PFSK-1 (cell line): ENCODE data around the gene TULP1.

ENCODE experiments used
- FOXP2 ChIP-seq: optimal IDR thresholded peaks from 2 replicates; pipeline ENCODE3; 2011; ENCODE audit warnings: borderline replicate concordance, control low read depth, inconsistent platforms; ENCODE audit not compliant: insufficient read depth; ENCODE audit errors: extremely low read length, extremely low read depth
- POLR2AphosphoS5 ChIP-seq: IDR thresholded peaks from 2 replicates; pipeline ENCODE4 v1.6.1; 2012; ENCODE audit warnings: low read depth, mild to moderate bottlenecking, control low read depth, low read length, moderate library complexity
- REST ChIP-seq, 2 experiments: IDR thresholded peaks; 2 replicates each; pipeline versions ENCODE4 v1.6.1 to v1.8.0; 2011 to 2012; ENCODE audit warnings: low read depth in 2 of 2, low read length in 2 of 2, control low read depth in 1 of 2, inconsistent platforms in 1 of 2, mild to moderate bottlenecking in 1 of 2, moderate library complexity in 1 of 2; ENCODE audit not compliant: insufficient read depth in 1 of 2
- SIN3A ChIP-seq: IDR thresholded peaks from 2 replicates; pipeline ENCODE4 v1.6.1; 2012; ENCODE audit warnings: mild to moderate bottlenecking, low read length, moderate library complexity, borderline replicate concordance; ENCODE audit not compliant: insufficient read depth
- TAF1 ChIP-seq: IDR thresholded peaks from 2 replicates; pipeline ENCODE4 v1.6.1; 2012; ENCODE audit warnings: low read length, control low read depth, borderline replicate concordance; ENCODE audit not compliant: insufficient read depth

TULP1 gene

GRCh38 chr6:35554811-35555210, 42.1 kb upstream of the TULP1 start:
- TF ChIP-seq REST (IDR thresholded peaks at IDR 0.05; ENCODE audit: insufficient read depth in 1 of 2, low read depth in 2 of 2, low read length in 2 of 2) (no peak), TAF1 (no peak), SIN3A (no peak), POLR2AphosphoS5 (no peak), FOXP2 (no peak)

- TF ChIP-seq POLR2AphosphoS5 (no peak), REST (IDR thresholded peaks at IDR 0.05; ENCODE audit: insufficient read depth in 1 of 2, low read depth in 2 of 2, low read length in 2 of 2) (no peak), SIN3A (no peak), TAF1 (no peak), FOXP2 (no peak)
Observed at GRCh38 chr6:35553315-35553714, 40.6 kb upstream of the TULP1 start.

- TF ChIP-seq POLR2AphosphoS5 = no peak
- TF ChIP-seq SIN3A = no peak
- TF ChIP-seq REST (IDR thresholded peaks at IDR 0.05; ENCODE audit: insufficient read depth in 1 of 2, low read depth in 2 of 2, low read length in 2 of 2) = no peak
- TF ChIP-seq TAF1 = no peak
- TF ChIP-seq FOXP2 = no peak
Observed at GRCh38 chr6:35552285-35552917, 39.7 kb upstream of the TULP1 start.

- TF ChIP-seq REST (IDR thresholded peaks at IDR 0.05; ENCODE audit: insufficient read depth in 1 of 2, low read depth in 2 of 2, low read length in 2 of 2) (no peak), POLR2AphosphoS5 (no peak), SIN3A (no peak), FOXP2 (no peak), TAF1 (no peak)
Observed at GRCh38 chr6:35550437-35550836, 37.7 kb upstream of the TULP1 start.
